K562 (cell line): ENCODE results near the gene TRIM38. TPM values are rescaled to one million over a fixed set of nuclear protein-coding genes. Genes with fewer than 3 reads are reported as not detected.
A peak's percentile ranks its signal among the peaks of the same experiment; 100 is the strongest.

Source experiments
- AFF4 ChIP-seq: sonication (generic); formaldehyde crosslinking; IDR thresholded peaks from 2 replicates; pipeline ENCODE4 v1.8.0; 2023; ENCODE audit warnings: mild to moderate bottlenecking, missing genetic modification reagents
- CHCHD3 ChIP-seq: fragments of 250-450 bp; sonication (Bioruptor Pico); IDR thresholded peaks from 2 replicates; pipeline ENCODE4 v2.1.2; 2022; ENCODE audit warnings: mild to moderate bottlenecking
- E2F6 ChIP-seq, 2 experiments: IDR thresholded peaks; 2 replicates each; pipeline ENCODE4 v1.6.1; 2011; ENCODE audit warnings: borderline replicate concordance in 1 of 2, control low read depth in 1 of 2, low read depth in 1 of 2, low read length in 1 of 2, mild to moderate bottlenecking in 1 of 2, mixed read lengths in 1 of 2, moderate library complexity in 1 of 2; ENCODE audit not compliant: insufficient read depth in 1 of 2, insufficient read length in 1 of 2, poor library complexity in 1 of 2, severe bottlenecking in 1 of 2; ENCODE audit errors: extremely low read depth in 1 of 2
- GABPB1 ChIP-seq: sonication (generic); formaldehyde crosslinking; IDR thresholded peaks from 2 replicates; pipeline ENCODE4 v1.8.0; 2022; ENCODE audit warnings: mild to moderate bottlenecking, missing genetic modification reagents
- GTF2F1 ChIP-seq: IDR thresholded peaks from 2 replicates; pipeline ENCODE4 v1.6.1; 2011; ENCODE audit warnings: low read depth, low read length, improper control_type of control experiment
- HMGN3 ChIP-seq: IDR thresholded peaks from 2 replicates; pipeline ENCODE4 v1.6.1; 2011; ENCODE audit warnings: borderline replicate concordance, low read depth, mild to moderate bottlenecking, mixed read lengths, low read length; ENCODE audit not compliant: insufficient read length; ENCODE audit errors: extremely low read depth
- JUN ChIP-seq, 2 experiments: sonication (generic) in 1 of 2; formaldehyde crosslinking in 1 of 2; IDR thresholded peaks; 2 replicates each; pipeline versions ENCODE4 v1.6.1 to v1.8.0; 2012 to 2022; ENCODE audit warnings: borderline replicate concordance in 2 of 2, mild to moderate bottlenecking in 2 of 2, improper control_type of control experiment in 1 of 2, low read depth in 1 of 2, low read length in 1 of 2, missing genetic modification reagents in 1 of 2
- KLF1 ChIP-seq: fragments of 450-650 bp; IDR thresholded peaks from 2 replicates; pipeline ENCODE4 v1.6.1; 2016; ENCODE audit warnings: missing genetic modification characterization, missing compliant biosample characterization
- MBD1 ChIP-seq: fragments of 250-450 bp; sonication (Bioruptor Pico); IDR thresholded peaks from 2 replicates; pipeline ENCODE4 v1.8.0; 2022; ENCODE audit warnings: inconsistent platforms
- NFIC ChIP-seq: fragments of 450-650 bp; IDR thresholded peaks from 2 replicates; pipeline ENCODE4 v1.6.1; 2017; ENCODE audit warnings: mild to moderate bottlenecking, inconsistent platforms
- PCBP1 ChIP-seq: fragments of 200-400 bp; formaldehyde crosslinking; IDR thresholded peaks from 2 replicates; pipeline ENCODE4 v1.6.1; 2018; ENCODE audit warnings: mild to moderate bottlenecking, low read depth, low read length; ENCODE audit not compliant: poor library complexity, severe bottlenecking
- POLR2G ChIP-seq: fragments of 200-400 bp; formaldehyde crosslinking; IDR thresholded peaks from 2 replicates; pipeline ENCODE4 v1.6.1; 2017; ENCODE audit warnings: low read depth, mild to moderate bottlenecking, antibody characterized with exemption, low read length, moderate library complexity
- SIN3A ChIP-seq, 2 experiments: fragments of 150-350 bp in 1 of 2; IDR thresholded peaks; 2 replicates each; pipeline ENCODE4 v1.6.1; 2011 to 2016; ENCODE audit warnings: borderline replicate concordance in 2 of 2, low read depth in 2 of 2, low read length in 2 of 2, mild to moderate bottlenecking in 2 of 2, moderate library complexity in 2 of 2; ENCODE audit not compliant: control insufficient read depth in 1 of 2
- TBL1XR1 ChIP-seq, 2 experiments: IDR thresholded peaks; 2 replicates each; pipeline ENCODE4 v1.6.1; 2012; ENCODE audit warnings: improper control_type of control experiment in 2 of 2, low read length in 2 of 2, mild to moderate bottlenecking in 1 of 2
- TOE1 ChIP-seq, 2 experiments: fragments of 450-650 bp in 1 of 2; sonication (generic) in 1 of 2; formaldehyde crosslinking in 1 of 2; IDR thresholded peaks; 2 replicates each; pipeline versions ENCODE4 v1.7.1 to v1.8.0; 2016 to 2022; ENCODE audit warnings: borderline replicate concordance in 2 of 2, mild to moderate bottlenecking in 2 of 2, antibody characterized with exemption in 1 of 2, inconsistent platforms in 1 of 2, low read depth in 1 of 2, missing genetic modification reagents in 1 of 2, moderate library complexity in 1 of 2
- ZBTB12 ChIP-seq: fragments of 250-450 bp; sonication (Bioruptor Pico); IDR thresholded peaks from 2 replicates; pipeline ENCODE4 v1.4.0; 2020
- ZNF766 ChIP-seq: fragments of 200-800 bp; sonication (Bioruptor generic); conservative IDR thresholded peaks from 2 replicates; pipeline ENCODE4 v1.6.1; 2016; ENCODE audit warnings: missing genetic modification characterization, missing compliant biosample characterization
- polyA plus RNA-seq, 8 experiments: library from polyadenylated mRNA; depleted of rRNA in 4 of 8; stranded (reverse) in 5 of 8; unstranded in 3 of 8; fragments of >200 nt; fragmentation: Nextera tagmentation in 2 of 8; fragmentation: Illumina TruSeq in 1 of 8; extraction: Ambion mirVana in 2 of 8; extraction: Trizol in 1 of 8; gene quantifications; 2 replicates each; pipeline versions ENCODE4 v1.2.1 to v1.2.3, GENCODE V29; 2011 to 2014; ENCODE audit warnings: inconsistent platforms in 1 of 8, missing spikeins in 1 of 8
- total RNA-seq, 7 experiments: library from RNA; depleted of rRNA in 6 of 7; stranded (reverse); fragments of >200 nt in 6 of 7; fragmentation: Illumina TruSeq in 2 of 7; extraction: Trizol in 2 of 7; gene quantifications; 2 replicates each; pipeline versions ENCODE4 v1.2.1 to v1.2.3, GENCODE V29; 2011 to 2021; ENCODE audit warnings: low replicate concordance in 1 of 7

TRIM38 gene
- total and polyA plus RNA-seq, 9 of the 15 experiments (the other 6 are each of a cell fraction or from before 2014, with no cell fraction given): 1.7 to 6.7 (median 6.3) TPM

- TF ChIP-seq E2F6 (IDR thresholded peaks at IDR 0.05; ENCODE audit: borderline replicate concordance in 1 of 2, extremely low read depth in 1 of 2, insufficient read depth in 1 of 2, insufficient read length in 1 of 2, low read depth in 1 of 2, low read length in 1 of 2, poor library complexity in 1 of 2, severe bottlenecking in 1 of 2): peak; percentile 61 to 86
- TF ChIP-seq JUN (IDR thresholded peaks at IDR 0.05; ENCODE audit: borderline replicate concordance, low read depth, low read length): no peak
- TF ChIP-seq JUN (CRISPR knock-in tag; IDR thresholded peaks at IDR 0.05; ENCODE audit: borderline replicate concordance): no peak
- TF ChIP-seq KLF1 (tag): peak; percentile 85
- no peak for TF ChIP-seq GTF2F1
- TF ChIP-seq SIN3A (IDR thresholded peaks at IDR 0.05; ENCODE audit: borderline replicate concordance in 2 of 2, control insufficient read depth in 1 of 2, low read depth in 2 of 2, low read length in 2 of 2): peak; percentile 58 to 75; a peak in 3 of 4 replicates
- TF ChIP-seq MBD1 (CRISPR knock-in tag): no peak
- peak; percentile 58 for TF ChIP-seq POLR2G
- no peak for TF ChIP-seq AFF4 (CRISPR knock-in tag)
- peak; percentile 69 for TF ChIP-seq NFIC
- no peak for TF ChIP-seq CHCHD3
- TF ChIP-seq GABPB1: peak; percentile 25; the same call in 1 of the 2 replicates
- peak; percentile 53 for TF ChIP-seq HMGN3
- TF ChIP-seq PCBP1: peak; percentile 65
- peak; percentile 89 for TF ChIP-seq TOE1 (IDR thresholded peaks at IDR 0.05; ENCODE audit: borderline replicate concordance)
- TF ChIP-seq TOE1 (CRISPR knock-in tag; IDR thresholded peaks at IDR 0.05; ENCODE audit: borderline replicate concordance, low read depth): no peak
- TF ChIP-seq ZBTB12 (CRISPR knock-in tag): no peak
- no peak for TF ChIP-seq TBL1XR1 (IDR thresholded peaks at IDR 0.05; ENCODE audit: low read length in 2 of 2)
- peak; percentile 63; the same call in 1 of the 2 replicates for TF ChIP-seq ZNF766 (CRISPR knock-in tag)
Observed at GRCh38 chr6:25991785-25992412, 29.3 kb downstream of the TRIM38 start (continued).
